Measurements from ENCODE around the gene EIF4G2.

- no peak for TF ChIP-seq CTCF (IDR thresholded peaks at IDR 0.05; ENCODE audit: low read depth, low read length, poor library complexity, severe bottlenecking)
- TF ChIP-seq EZH2phosphoT487 (IDR thresholded peaks at IDR 0.05; ENCODE audit: borderline replicate concordance, low read length) = no peak
Observed at GRCh38 chr11:10763766-10764165, 45.0 kb downstream of the EIF4G2 start.
